Activated T-helper 17 cell treated with anti-CD3 and anti-CD28 coated beads, Interleukin-2, amount 50 U/mL, for 72 hours (primary cell): ENCODE results near the gene UGT2A1. TPM values are rescaled to one million over a fixed set of nuclear protein-coding genes. Genes with fewer than 3 reads are reported as not detected.

Source experiments
- ATAC-seq: fragments of 150-1000 bp; cut with Tn5 transposase; replicated peaks from 2 replicates; pipeline ENCODE4 v1.10.0; 2021; ENCODE audit warnings: mild to moderate bottlenecking, moderate library complexity
- H3K27ac Mint-ChIP-seq: one replicate; pipeline ENCODE4 v1.8.0; 2022; ENCODE audit warnings: mixed read lengths
- H3K27me3 Mint-ChIP-seq: one replicate; pipeline ENCODE4 v1.8.0; 2022; ENCODE audit warnings: mixed read lengths
- H3K36me3 Mint-ChIP-seq: one replicate; pipeline ENCODE4 v1.8.0; 2022; ENCODE audit warnings: low read depth, mild to moderate bottlenecking, mixed read lengths
- H3K4me1 Mint-ChIP-seq: one replicate; pipeline ENCODE4 v1.8.0; 2022; ENCODE audit warnings: mixed read lengths
- H3K4me3 Mint-ChIP-seq: one replicate; pipeline ENCODE4 v1.8.0; 2022; ENCODE audit warnings: mild to moderate bottlenecking, mixed read lengths
- H3K9me3 Mint-ChIP-seq: one replicate; pipeline ENCODE4 v1.8.0; 2022; ENCODE audit warnings: mixed read lengths
- total RNA-seq, 2 donors: library from RNA; stranded (reverse); gene quantifications; one replicate each; pipeline ENCODE4 v1.2.3, GENCODE V29; 2022

Gene UGT2A1
- total RNA-seq, 2 donors from 2014 or later = not detected

DNA sequence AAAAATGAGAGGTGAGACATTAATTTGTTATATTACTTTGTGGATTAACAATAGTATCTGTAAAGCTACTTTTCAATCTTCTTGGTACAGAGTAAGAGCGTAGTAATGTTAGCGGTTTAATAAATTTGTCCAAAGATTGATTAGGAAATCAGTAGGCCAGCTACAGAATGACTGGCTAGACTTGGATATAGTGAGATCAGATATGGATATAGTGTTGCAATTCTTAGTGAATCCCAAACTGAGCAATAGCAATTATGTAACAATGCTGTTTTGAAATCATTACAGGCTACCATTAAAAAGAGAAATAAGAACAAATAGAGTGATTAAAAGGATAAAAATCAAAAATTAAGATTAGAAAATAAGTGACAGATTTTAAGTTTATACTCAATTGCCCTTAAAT lies 12.8 kb downstream of the UGT2A1 start:
- Mint-ChIP-seq H3K27ac (no peak overlapping the region), H3K36me3 (no peaks in the 10 kb centered on the region), H3K27me3 (no peaks in the 10 kb centered on the region), H3K4me3 (no peak overlapping the region), H3K9me3 (no peaks in the 10 kb centered on the region), H3K4me1 (no peaks in the 10 kb centered on the region)
- ATAC-seq = no peak

DNA sequence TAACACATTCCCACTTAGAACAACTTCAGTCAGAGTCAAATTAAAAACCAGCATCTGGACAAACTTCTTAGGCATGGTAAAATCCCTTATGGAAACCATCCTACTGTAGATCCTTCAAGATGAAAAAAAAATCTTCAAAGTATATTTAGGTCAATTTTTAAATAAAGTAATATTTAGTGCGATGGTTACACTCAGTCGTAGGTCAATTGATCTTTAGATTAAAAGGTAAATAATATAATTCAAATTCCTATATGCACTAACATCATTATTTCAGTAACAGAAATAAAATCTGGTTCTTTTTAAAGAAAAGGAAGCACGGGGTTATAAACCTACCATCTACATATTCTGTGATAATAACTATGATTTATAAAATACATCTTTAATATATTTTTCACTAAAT lies 13.5 kb downstream of the UGT2A1 start, which contains the start of gene UGT2A2:
Gene UGT2A2, minus strand, starts transcription at position 101 of the 400 bp plus-strand sequence. Its CDS starts 2 bp downstream, at position 99.
- Mint-ChIP-seq H3K9me3 (no peaks in the 10 kb centered on the region), H3K27me3 (no peaks in the 10 kb centered on the region), H3K27ac (no peak within 1 kb of the TSS), H3K4me1 (no peaks in the 10 kb centered on the region), H3K4me3 (no peak within 1 kb of the TSS), H3K36me3 (no peaks in the 10 kb centered on the region)
- ATAC-seq = no peak

DNA sequence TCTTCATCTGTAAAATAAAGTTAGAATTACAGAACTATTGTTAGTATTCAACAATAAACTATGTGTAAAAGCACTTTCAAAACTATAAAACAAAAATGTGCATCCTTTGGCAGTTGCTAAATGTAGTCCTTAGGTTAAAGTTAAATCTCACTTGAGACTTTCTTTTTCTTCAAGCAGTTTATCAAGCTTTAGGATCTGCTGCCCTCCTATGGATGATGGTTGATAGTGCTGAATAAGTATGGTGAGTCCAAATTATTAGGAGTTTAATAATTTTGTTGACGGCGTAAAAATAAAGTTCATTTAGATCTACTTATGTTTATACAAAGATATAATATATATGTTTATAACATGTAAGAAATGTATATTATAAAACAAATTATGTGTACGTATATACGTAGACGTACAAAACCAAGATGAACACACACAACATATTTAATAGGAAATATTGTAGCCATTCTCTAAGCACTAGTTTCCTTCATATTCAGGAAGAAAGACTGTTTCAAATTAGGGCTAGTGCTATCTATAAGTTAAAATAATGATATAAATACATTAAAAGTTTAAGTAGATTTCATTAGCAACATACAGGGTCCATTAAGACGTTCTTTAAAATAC lies 35.9 kb downstream of the UGT2A1 start:
- H3K4me1 Mint-ChIP-seq = no peaks in the 10 kb centered on the region
- H3K4me3 Mint-ChIP-seq = no peak overlapping the region
- peaks cover 13% of the 10 kb centered on the region for H3K9me3 Mint-ChIP-seq
- ATAC-seq = no peak
- no peaks in the 10 kb centered on the region for H3K36me3 Mint-ChIP-seq
- no peak overlapping the region for H3K27ac Mint-ChIP-seq
- H3K27me3 Mint-ChIP-seq = no peaks in the 10 kb centered on the region

DNA sequence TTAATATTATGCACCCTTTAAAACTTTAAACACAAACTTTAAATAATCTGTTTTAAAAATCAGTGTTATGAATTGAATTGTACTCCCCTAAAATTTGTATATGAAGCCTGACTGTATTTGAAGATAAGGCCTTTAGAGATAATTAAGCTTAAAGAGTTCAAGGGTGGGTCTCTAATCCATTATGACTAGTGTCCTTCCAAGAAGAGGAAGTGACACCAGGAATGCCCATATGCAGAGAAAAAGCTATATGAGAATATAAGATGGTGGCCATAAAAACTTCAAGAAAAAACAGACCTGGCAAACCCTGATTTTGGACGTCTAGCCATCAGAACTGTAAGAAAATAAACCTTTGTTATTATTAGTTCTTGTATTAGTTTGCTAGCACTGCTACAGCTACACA lies 42.6 kb downstream of the UGT2A1 start:
- H3K4me3 Mint-ChIP-seq = no peak overlapping the region
- no peak overlapping the region for H3K27ac Mint-ChIP-seq
- H3K27me3 Mint-ChIP-seq = no peaks in the 10 kb centered on the region
- no peaks in the 10 kb centered on the region for H3K36me3 Mint-ChIP-seq
- H3K4me1 Mint-ChIP-seq = no peaks in the 10 kb centered on the region
- no peaks in the 10 kb centered on the region for H3K9me3 Mint-ChIP-seq
- no peak for ATAC-seq

DNA sequence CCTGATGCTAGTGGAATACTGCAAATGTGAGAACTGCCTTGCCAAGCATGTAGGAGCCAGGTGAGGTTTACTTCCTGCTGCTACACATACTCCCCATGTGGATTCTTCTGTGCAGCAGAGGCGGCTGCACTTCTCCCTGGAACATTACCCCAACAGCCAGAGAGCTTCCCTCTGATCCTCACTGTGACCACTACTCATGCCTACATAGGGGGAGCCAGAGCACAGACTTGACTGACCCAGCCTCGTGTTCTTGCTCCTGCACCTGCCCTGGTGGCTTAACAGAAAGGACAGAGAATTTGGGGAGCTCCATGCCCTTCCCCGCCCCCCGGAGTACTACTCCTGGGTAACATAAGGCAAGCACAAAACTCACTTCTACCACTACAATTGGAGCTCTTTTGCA lies 52.0 kb downstream of the UGT2A1 start:
- Mint-ChIP-seq H3K27ac (no peak overlapping the region), H3K9me3 (no peaks in the 10 kb centered on the region), H3K36me3 (no peaks in the 10 kb centered on the region), H3K4me1 (no peaks in the 10 kb centered on the region), H3K27me3 (no peaks in the 10 kb centered on the region), H3K4me3 (no peak overlapping the region)
- ATAC-seq = no peak

DNA sequence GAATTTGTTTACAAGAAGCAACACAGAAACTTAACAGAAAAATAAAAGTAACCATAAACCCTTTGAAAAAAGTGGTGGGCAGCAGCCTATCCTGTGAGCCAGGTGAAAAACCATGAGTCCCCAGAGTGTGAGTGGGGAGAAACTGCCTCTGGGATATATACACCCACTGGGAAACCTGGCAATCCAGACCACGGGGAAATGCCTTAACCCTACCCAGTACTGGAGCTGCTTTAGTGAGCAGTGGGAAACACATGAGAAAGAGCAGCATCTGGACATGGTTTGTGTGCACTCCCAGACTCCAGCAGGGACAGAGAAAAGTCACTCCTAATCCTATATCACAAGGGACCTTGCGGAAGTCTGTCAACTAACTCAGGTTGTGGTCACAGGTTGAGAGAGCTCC lies 53.0 kb downstream of the UGT2A1 start:
- H3K4me1 Mint-ChIP-seq = no peaks in the 10 kb centered on the region
- no peak for ATAC-seq
- H3K9me3 Mint-ChIP-seq = no peaks in the 10 kb centered on the region
- no peaks in the 10 kb centered on the region for H3K36me3 Mint-ChIP-seq
- no peaks in the 10 kb centered on the region for H3K27me3 Mint-ChIP-seq
- no peak overlapping the region for H3K27ac Mint-ChIP-seq
- H3K4me3 Mint-ChIP-seq = no peak overlapping the region

DNA sequence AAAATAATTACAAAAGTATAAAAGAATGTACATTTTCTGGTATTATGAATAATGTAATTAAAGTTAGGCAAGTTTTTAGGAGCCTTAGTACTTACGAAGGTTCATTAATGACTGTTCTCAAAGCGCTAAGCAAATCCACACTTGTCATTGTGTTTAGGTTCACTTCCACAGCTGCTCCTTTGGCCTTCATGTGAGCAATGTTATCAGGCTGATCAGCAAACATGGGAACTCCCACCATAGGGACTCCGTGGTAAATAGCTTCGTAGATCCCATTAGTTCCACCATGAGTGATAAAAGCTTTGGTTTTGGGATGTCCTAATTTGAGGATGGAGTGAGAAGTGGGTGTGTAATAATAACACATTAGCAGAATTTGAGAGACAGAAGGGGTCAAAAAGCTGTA lies 58.7 kb downstream of the UGT2A1 start:
- Mint-ChIP-seq H3K9me3 (no peaks in the 10 kb centered on the region), H3K27ac (no peak overlapping the region), H3K4me3 (no peak overlapping the region), H3K36me3 (no peaks in the 10 kb centered on the region), H3K27me3 (no peaks in the 10 kb centered on the region), H3K4me1 (no peaks in the 10 kb centered on the region)
- no peak for ATAC-seq

DNA sequence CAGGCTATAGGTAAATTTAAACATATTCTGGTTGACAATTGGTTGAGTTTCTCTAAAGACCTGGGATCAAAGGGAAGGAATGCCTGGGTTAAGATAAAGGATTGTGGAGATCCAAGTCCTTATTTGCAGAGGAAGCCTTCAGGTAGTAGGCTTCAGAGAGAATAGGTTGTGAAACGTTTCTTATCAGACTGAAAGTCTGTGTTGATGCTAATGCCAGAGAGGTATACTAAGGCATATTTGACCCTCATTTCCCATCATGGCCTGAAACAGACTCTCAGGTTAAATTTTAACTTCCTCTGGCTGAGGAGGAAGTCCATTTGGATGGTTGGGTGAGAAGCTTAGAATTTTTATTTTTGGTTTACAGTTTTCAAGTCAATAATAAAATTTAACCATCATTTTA lies 61.7 kb downstream of the UGT2A1 start:
- no peaks in the 10 kb centered on the region for H3K4me1 Mint-ChIP-seq
- H3K27ac Mint-ChIP-seq = no peak overlapping the region
- H3K36me3 Mint-ChIP-seq = no peaks in the 10 kb centered on the region
- no peak overlapping the region for H3K4me3 Mint-ChIP-seq
- no peaks in the 10 kb centered on the region for H3K9me3 Mint-ChIP-seq
- no peaks in the 10 kb centered on the region for H3K27me3 Mint-ChIP-seq
- ATAC-seq = no peak

DNA sequence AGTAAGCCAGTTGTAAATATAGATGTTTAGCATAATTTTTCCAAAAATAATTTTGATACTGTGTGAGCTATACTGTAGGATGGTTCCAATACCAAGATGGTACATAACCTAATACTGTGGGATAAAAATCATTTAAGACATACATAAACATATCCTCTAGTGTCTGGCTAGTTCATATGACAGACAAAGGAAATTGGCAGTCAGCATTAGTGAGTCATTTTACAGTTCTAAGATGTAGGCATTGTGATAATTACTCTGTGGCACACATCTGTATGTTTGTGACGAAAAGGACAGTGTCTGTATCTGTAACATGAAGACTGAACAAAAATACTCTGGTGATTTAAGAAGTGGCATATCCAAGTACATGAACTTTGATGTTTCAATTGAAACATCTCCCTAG lies 63.2 kb downstream of the UGT2A1 start:
- Mint-ChIP-seq H3K27me3 (no peaks in the 10 kb centered on the region), H3K36me3 (no peaks in the 10 kb centered on the region), H3K9me3 (no peaks in the 10 kb centered on the region), H3K27ac (no peak overlapping the region), H3K4me1 (no peaks in the 10 kb centered on the region), H3K4me3 (no peak overlapping the region)
- ATAC-seq = no peak

DNA sequence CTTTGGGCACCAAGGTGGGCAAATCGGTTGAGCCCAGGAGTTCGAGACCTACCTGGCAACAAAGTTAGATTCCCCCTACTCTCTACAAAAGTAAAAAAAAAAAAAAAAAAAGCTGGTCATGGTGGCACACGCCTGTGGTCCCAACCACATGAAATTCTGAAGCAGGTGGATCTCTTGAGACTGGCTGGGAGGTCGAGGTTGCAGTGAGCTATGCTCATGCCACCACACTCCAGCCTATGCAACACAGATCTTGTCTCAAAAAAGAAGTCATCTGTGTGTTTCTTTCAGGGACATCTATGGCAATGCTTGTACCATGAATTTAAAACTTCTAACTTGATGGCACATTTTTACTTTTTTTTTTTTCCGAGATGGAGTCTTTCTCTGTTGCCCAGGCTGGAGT lies 68.9 kb downstream of the UGT2A1 start:
- no peak for ATAC-seq
- H3K36me3 Mint-ChIP-seq = no peaks in the 10 kb centered on the region
- H3K9me3 Mint-ChIP-seq = no peaks in the 10 kb centered on the region
- no peak overlapping the region for H3K4me3 Mint-ChIP-seq
- H3K27me3 Mint-ChIP-seq = no peaks in the 10 kb centered on the region
- H3K4me1 Mint-ChIP-seq = no peaks in the 10 kb centered on the region
- H3K27ac Mint-ChIP-seq = no peak overlapping the region

DNA sequence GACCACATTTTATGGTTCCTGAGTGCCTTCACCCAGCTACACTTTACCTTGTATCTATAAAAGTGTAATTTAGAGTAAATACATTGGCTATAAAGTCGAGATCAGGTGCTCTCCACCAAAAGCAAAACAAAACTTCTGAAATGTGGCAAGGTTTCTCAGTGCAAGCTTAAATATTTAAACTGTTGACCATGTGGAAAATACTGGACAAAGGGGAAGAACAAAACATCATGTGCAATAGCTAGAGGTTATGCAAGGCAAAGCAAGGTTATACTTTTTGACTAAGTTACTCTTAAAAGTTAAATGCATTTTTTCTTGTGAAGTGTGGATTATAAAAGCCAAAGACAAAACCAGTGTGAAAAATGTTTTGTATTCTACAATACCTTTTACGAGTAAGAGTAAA lies 69.5 kb downstream of the UGT2A1 start:
- Mint-ChIP-seq H3K4me3 (no peak overlapping the region), H3K36me3 (no peaks in the 10 kb centered on the region), H3K27me3 (no peaks in the 10 kb centered on the region), H3K27ac (no peak overlapping the region), H3K9me3 (no peaks in the 10 kb centered on the region), H3K4me1 (no peaks in the 10 kb centered on the region)
- no peak for ATAC-seq

DNA sequence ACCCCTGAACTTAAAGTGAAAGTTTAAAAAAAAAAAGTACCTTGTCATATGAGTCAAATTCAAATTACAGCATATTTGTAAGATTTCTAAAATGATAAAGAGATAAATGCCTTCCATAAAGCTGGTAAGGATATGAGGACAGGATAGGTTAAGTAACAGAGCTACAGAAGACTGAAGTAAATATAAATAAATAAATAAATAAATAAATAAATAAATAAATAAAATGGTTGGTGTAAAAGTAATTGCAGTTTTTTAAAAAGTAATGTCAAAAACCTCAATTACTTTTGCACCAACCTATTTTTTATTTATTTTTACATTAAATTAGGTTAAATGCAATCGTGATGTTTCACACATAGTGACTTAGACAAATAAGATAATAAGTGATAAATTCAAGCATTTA lies 75.8 kb downstream of the UGT2A1 start:
- ATAC-seq = no peak
- Mint-ChIP-seq H3K4me1 (no peaks in the 10 kb centered on the region), H3K27me3 (no peaks in the 10 kb centered on the region), H3K36me3 (no peaks in the 10 kb centered on the region), H3K27ac (no peak overlapping the region), H3K9me3 (no peaks in the 10 kb centered on the region), H3K4me3 (no peak overlapping the region)

DNA sequence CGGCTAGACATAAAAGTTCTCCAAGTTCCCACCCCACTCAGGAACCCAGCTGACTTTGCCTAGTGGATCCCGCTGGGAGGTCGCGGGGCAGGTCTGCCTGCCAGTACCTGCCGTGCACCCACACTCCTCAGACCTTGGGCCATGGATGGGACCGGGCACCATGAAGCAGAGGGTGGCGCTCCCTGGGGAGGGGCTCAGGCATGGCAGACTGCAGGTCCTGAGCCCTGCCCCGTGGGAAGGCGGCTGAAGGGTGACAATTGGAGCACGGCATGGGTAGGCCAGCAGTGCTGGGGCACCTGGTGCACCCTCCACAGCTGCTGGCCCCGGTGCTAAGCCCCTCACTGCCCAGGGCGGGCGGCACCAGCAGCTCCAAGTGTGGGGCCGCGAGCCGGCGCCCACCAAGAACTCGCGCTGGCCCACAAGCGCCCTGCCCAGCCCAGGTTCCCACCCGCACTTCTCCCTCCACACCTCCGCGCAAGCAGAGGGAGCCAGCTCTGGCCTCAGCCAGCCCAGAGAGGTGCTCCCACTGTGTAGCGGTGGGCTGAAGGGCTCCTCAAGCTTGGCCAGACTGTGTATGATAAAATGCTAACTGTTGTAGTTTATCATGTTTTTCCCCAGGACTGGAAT lies 76.7 kb downstream of the UGT2A1 start:
- H3K27ac Mint-ChIP-seq = no peak overlapping the region
- no peaks in the 10 kb centered on the region for H3K36me3 Mint-ChIP-seq
- H3K27me3 Mint-ChIP-seq = no peaks in the 10 kb centered on the region
- H3K9me3 Mint-ChIP-seq = no peaks in the 10 kb centered on the region
- H3K4me1 Mint-ChIP-seq = no peaks in the 10 kb centered on the region
- no peak for ATAC-seq
- H3K4me3 Mint-ChIP-seq = no peak overlapping the region

DNA sequence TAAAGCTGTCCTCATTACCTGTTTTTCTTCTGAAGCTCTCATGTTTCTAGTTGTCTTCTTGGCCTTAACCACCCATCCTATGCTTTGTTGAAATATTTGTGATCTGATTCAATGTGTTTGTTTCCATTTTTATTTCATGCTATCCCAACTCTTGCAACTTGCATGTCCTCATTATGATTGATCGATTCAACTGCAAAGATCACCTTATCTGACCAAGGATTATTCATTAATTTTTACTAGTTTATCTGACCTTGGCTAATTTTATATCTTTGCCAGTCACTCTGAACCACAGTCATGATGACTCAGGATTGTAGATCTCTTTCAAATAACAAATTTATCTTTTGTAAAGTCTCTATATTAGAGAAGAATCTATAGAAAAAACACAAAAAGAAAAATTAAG lies 84.3 kb downstream of the UGT2A1 start:
- Mint-ChIP-seq H3K4me3 (no peak overlapping the region), H3K27ac (no peak overlapping the region), H3K27me3 (no peaks in the 10 kb centered on the region), H3K4me1 (no peaks in the 10 kb centered on the region), H3K36me3 (no peaks in the 10 kb centered on the region), H3K9me3 (no peaks in the 10 kb centered on the region)
- no peak for ATAC-seq

DNA sequence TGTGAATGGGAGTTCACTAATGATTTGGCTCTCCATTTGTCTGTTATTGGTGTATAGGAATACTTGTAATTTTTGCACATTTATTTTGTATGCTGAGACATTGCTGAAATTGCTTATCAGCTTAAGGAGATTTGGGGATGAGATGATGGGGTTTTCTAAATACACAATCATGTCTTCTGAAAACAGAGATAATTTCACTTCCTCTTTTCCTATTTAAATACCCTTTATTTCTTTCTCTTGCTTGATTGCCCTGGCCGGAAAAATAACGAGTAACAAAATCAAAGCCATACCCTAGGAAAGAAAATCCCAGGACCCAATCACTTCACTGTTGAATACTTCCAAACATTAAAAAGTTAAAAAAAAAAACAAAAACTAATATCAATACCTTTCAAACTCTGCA lies 89.6 kb downstream of the UGT2A1 start:
- ATAC-seq = no peak
- Mint-ChIP-seq H3K27ac (no peak overlapping the region), H3K4me3 (no peak overlapping the region), H3K9me3 (no peaks in the 10 kb centered on the region), H3K4me1 (no peaks in the 10 kb centered on the region), H3K36me3 (no peaks in the 10 kb centered on the region), H3K27me3 (no peaks in the 10 kb centered on the region)

DNA sequence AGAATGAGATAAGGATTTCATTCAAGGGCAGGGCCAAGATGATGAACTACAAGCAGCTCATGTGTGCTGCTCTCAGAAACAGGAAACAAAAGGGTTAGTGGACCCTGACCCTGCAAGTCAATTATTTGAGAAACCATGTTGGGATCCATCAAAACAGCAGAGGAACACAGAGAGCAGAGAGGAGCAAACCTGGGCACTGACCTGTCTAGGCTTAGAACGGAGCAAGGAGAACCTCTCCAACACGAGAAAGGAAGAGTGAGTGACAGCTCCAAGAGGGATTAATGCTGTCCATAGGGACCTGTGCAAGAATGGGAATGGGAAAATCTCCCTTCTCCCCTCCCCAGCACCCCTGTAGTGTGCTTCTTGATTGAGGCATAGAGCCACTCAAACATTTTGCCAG lies 103.4 kb downstream of the UGT2A1 start:
- Mint-ChIP-seq H3K9me3 (peaks cover 5% of the 10 kb centered on the region), H3K27ac (no peak overlapping the region), H3K4me1 (no peaks in the 10 kb centered on the region), H3K36me3 (no peaks in the 10 kb centered on the region), H3K27me3 (no peaks in the 10 kb centered on the region), H3K4me3 (no peak overlapping the region)
- no peak for ATAC-seq
